ENCODE data around the gene ZNF740.

The ZNF740 gene

GRCh38 chr12:53214221-53214620 is 33.7 kb downstream of the ZNF740 start:
- no peak for DNase-seq (ENCODE audit: low read depth)

- DNase-seq (ENCODE audit: low read depth) = no peak
Measured at GRCh38 chr12:53214687-53215455, 34.3 kb downstream of the ZNF740 start.

DNA sequence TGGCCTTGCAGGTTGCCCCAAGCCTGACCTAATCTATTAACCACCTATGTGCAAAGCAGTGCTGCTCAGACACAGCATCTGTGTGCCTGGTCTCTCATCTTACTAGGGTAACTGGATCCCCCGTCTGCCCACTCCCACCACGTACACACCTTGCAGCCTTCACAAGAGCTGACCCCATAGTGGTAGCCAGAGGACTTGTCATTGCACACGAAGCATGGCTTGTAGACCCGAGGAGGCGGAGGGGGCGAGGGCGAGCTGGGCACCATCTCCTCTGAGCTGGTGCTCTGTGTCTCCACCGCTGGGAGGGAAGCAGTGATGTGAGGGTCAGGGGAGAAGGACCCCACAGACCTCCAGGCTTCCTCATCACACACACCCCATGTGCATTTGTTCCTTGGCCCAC is 35.0 kb downstream of the ZNF740 start:
- DNase-seq (ENCODE audit: low read depth) = no peak

GRCh38 chr12:53217051-53217930 is 36.8 kb downstream of the ZNF740 start:
- DNase-seq (ENCODE audit: low read depth) = no peak

DNA sequence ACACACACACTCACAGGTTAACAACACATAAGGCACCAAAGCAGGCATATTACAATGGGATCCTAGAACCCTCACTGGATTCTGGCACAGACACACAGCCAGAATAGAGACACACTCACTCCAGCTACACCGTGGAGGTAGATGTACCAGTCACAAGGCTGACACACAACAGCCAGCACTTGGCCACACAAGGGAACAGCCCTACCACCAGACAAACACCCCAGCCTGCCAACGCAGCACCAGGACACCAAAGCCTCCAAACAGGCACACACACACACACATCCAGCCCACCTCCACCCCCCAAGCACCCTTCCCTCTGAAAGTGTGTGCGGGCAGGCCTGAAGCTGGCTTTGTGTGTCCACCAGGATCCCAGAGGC is 37.4 kb downstream of the ZNF740 start:
- no peak for DNase-seq (ENCODE audit: low read depth)

DNA sequence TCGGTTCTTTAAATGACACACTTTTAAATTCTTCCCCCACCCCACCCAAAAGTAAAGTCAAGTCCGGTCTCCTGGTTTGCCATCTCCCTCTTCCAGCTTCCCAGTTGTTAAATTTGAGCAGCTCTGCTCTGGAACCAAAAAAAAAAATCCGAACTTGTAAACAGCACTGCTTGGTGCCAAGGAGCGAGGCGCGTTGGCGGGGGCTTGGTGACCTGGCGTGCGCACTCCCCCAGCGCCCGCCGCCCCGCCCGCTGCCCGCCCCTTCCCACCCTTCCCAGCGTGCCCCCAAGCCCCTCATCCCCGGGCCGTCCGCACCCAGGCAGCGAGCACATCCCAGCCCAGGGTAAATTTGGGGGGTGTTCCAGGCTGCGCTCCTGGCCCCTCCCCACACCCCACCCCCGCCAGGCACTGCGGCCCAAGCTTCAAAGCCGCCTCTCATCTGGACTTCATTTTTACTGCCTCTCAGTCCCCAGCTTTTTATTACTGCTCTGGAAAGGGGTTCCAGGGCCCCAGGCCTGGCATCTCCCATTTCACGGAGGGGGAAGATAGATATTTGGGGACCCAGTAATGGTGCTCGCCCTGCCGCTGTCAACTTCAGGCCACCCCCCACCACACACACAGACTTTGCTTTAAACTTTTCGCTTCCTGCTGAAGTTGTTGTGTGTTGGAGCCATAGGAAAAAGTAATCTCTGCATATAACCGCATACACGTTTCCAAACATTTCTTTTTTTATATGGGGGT is 38.2 kb downstream of the ZNF740 start:
- no peak for DNase-seq (ENCODE audit: low read depth)

DNA sequence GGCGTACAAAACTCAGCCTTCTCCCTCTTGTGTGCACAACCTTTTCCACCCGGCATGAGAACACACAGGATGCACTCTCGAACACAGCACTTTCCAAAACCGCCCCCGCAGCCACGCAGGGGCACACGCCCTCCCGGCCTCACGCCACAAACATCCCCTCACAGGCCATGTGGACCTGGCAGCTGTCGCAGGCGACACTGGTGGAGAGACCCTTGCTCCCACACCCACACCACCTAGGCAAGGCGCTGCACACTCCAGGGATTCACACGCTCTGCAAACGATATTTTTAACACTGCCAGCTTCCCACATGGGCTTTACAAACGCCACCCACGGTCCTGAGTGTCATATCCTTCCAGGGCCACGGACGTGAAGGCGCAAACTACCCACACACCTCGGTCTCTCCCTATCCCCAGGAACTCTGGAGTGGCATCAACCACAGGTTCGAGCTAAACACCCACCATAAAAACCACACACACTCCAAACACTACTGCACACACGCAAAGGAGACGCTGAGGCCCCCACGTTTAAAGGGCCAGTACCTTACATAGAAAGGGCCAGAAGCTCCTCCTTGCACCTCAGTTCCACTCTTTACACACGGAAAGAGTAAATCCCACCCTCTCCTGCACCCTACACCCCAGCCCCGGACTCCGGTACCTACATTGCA is 38.9 kb downstream of the ZNF740 start:
- no peak for DNase-seq (ENCODE audit: low read depth)

- DNase-seq (ENCODE audit: low read depth) = no peak
Measured at GRCh38 chr12:53219956-53220693, 39.6 kb downstream of the ZNF740 start.

DNA sequence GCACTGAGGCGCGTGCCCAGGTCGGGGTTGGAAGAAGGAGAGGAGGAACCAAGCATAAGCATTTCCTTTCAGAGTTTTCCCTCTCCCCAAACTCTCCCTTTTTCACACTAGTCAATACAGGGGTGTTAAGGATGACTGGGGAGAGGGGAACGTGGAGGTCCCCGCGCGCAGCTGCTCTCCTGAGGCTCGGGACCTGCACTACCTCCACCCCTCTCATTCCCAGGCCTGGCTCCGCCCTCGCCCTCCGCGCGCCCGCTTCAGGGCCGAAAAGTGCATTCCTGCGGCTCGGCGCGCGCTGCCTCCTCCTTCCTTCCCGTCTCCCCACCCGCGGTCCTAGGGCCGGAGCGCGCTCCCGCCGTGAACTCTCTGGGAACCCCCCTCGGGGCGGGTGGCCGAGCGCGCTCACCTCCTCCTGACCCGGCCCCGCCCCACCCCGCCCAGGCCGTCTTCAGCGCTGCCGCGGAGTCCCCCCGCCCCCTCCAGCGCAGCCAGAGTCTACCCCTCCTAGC is 40.2 kb downstream of the ZNF740 start:
- DNase-seq (ENCODE audit: low read depth) = no peak

DNA sequence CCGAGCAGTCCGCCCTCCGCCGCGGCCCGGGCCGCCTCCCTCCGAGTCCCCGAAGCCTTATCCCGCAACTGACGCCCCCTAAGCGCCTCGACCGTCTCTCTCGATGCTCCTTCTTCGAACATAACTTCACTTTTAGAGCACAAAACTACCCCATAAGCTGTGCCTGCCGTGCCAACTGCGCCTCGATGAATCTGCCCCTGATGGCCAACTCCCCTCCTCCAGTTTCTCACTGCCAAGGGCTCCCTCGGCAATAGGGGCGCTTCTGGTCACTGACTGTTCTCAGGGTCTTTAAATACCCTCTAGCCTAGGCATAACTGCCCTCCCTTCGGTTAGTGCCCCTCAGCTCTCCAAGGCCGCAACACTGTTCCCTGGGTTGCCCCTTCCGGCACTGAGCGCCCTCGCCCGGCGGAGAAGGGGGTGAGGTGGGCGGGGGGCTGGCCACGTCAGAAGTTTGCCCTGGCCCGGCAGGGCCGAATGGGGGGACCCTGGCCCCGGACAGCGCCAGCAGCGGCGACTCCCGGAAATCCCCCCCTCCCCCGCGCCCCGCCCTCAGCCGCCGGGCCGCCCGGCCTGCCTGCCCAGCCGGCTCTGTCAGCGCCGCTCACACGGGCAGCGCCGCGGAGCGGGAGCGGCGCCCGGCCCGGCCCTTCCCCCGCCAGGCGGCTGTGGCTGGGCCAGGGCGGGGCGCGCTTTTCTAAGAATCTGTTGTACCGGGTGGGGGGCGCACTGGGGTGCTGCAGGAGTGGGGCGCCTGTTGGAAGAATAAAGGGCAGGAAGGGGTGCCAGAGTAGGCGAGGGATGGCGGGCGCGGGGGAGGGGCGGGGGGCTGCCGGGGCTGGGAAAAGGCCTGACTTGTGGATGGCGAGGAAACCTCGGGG is 40.9 kb downstream of the ZNF740 start:
- DNase-seq (ENCODE audit: low read depth) = no peak

DNA sequence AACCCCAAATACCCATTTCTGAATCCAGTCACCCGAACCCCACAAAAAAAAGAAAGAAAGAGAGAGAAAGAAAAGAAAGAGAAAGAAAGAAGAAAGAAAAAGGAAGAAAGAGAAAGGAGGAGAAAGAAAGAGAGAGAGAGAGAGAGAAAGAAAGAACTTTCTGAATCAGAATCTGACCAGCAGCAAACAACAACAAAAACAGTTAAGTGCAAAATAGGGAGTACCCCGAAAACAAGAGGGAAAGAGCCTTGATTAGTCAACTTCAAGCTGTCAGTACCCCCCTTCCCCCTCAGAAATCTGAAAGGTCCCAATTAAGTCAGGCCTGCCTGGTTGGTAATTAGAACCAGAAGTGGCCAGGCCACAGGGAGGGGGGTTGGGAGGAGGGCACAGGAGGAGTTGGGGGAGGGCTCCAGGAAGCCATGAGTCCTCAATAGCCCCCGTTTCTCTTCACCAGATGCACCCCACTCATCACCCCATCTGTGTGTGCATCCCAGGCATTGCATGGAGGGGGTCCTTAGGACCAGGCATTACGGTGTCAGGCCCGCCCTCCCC is 41.7 kb downstream of the ZNF740 start:
- no peak for DNase-seq (ENCODE audit: low read depth)

DNA sequence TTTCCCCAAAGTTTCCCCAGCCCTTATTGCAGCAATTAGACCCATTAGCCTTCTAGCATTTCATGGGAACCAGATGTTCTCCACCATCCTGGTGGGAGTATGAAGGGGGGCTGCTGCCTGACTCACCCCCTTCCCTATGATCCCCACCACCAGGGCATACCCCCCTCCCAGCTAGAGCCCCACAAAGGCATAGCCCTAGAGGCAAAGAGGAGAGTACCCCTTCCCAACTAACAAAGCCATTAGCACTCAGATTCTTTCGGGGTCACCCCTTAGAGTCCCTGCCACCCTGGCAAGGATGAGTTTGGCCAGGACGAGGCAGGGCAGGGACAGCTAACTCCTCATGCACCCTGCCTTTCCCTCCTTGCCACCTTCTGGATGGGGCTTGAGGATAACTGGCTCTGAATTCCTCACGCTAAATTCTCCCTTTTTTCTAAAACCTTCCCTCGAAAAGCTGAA is 42.3 kb downstream of the ZNF740 start:
- DNase-seq (ENCODE audit: low read depth) = no peak

DNA sequence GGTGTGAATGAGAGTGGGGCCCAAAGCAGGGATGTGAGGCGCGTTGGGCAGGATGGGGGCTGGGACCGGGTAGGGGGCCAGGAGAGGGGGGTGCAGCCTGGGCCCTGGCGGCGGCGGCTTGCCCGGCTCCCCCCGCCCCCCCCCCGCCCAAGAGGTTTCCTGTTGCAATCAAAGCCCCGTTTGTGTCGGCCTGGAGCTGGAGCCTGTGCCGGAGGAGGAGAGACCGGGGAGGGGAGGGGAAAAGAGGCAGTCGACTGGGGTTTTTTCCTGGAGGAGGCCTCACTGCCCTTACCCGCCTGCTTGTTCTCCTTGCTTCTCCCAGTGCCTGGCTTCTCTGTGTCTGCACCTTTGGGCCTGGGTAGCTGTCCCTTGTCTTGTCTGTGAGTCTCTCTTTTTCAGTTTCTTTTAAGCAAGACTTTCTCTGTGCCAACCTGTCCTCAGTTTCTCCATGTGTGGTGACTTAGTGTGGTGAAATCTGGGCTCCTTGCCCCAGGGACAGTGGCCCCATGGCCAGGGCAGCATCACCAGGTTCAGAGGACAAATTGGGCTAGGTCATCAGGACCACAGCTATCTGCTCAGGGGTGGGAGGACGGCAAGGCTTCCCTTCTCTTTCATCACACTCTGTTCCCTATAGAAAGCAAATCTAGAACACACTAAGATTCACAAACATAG is 43.0 kb downstream of the ZNF740 start:
- no peak for DNase-seq (ENCODE audit: low read depth)

DNA sequence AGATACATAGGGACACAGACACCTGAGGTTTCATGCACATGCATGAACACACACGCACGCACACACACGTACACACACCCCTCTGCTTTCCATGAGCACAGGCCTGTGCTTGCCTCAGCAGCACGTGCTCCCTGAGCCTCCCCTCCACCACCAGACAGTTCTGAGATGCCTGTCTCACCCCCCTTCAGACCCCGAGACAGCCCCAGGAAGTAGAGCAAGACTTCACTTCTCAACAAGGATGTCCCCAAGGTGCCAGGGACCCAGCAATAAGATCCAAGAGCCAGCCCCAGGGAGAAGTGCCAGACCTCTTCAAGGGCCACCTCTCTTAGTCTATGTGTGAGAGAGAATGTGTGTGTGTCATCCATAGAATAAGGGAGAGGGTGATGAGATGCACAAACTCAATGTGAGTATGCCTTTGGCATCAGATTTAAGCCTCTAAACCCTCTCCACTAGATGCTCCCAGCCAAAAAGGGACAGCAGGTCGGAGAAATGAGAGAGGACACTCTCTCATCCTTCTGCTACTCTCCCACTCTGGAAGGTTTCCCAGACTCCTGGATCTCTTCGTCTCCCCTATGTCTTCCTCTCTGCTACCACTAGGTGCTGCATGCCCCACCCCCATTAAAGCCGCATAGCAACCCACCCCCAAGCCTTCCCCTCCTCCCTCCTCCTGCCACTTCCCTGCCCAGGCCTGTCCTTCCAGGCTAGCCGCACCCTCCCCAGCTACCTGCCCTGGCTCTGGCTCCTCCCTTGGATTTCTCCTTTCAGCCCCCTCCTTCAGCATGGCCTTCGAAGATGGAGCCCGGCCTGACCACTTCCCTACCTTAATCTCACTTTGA is 43.8 kb downstream of the ZNF740 start:
- no peak for DNase-seq (ENCODE audit: low read depth)

DNA sequence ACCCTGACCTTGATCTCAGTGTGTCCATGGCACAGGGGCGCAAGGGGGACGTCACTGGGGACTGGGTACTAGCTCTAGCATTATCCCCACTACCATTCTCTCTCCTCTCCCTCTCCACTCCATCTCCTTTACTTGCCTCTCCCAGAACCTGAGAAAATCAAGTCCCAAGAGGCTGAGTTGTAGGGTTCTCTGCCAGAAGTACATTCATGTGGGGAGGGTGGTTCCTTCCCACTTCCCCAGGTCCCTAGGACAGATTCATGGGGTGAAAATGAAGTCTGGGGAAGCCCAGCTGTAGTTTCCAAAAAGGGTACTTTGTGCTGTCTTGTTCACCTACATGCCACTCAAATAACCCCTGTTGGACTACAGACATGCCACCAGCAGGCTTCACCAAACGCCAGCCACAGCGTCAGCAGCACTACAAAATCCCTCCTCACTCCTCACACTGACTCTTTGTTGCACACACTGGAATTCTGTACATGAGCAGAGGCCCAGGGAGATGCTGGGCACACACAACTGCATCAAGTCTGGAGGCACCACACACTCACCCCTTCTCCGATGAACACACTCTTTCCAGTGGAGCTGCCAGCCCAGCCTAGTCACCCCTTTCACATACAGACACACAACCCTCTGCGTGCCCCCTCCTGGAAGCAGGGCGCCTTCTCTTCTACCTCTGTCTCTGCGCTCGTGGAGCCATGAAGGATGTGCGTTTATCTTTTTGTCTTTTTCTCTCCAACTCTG is 44.5 kb downstream of the ZNF740 start:
- no peak for DNase-seq (ENCODE audit: low read depth)

DNA sequence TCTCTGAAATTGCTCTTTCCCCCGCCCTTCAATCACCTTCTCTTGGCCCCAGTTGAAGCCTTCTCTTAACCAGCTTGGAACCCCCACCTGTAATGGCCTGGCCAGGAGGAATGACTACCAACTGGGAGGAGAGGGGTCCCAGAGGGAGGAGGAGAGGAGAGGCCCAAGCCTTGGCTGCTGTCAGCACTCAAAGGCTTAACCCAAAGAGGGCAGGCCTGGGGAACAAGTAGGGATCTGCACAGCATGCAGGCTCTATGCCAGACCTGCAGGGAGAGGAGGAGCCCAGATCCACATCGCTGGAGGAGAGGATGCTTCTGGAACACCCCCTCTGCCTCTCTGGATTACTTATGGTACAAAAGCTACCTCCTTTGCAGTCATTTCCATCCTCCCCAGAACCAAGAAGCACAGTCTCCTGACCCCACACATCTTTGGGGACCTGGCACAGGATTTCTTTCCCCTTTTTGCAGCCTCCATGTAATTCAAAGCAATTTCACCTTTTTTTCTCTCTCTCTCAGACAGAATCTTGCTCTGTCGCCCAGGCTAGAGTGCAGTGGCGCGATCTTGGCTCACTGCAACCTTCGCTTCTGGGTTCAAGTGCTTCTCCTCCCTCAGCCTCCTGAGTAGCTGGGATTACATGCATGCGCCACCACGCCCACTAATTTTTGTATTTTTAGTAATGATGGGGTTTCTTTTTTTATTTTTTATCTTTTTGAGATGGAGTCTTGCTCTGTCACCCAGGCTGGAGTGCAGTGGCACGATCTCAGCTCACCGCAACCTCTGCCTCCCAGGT is 45.3 kb downstream of the ZNF740 start:
- no peak for DNase-seq (ENCODE audit: low read depth)

- no peak for DNase-seq (ENCODE audit: low read depth)
Measured at GRCh38 chr12:53226815-53227214, 46.3 kb downstream of the ZNF740 start.

Data from stimulated activated CD8-positive, alpha-beta memory T cell treated with anti-CD3 and anti-CD28 coated beads, Interleukin-7, amount 100 ng/mL, for 24 hours (primary cell).